Loucy (cell line): Measurements from ENCODE around the gene HBM.

Source experiments
- H2AFZ ChIP-seq: fragments of 200-600 bp; sonication (generic); 2 replicates; pipeline ENCODE4 v1.6.0; 2016; ENCODE audit warnings: antibody characterized with exemption, mild to moderate bottlenecking, low read length, moderate library complexity
- H3F3A ChIP-seq: fragments of 200-600 bp; 2 replicates; pipeline ENCODE4 v1.6.0; 2016; ENCODE audit warnings: antibody characterized with exemption, low read depth, mild to moderate bottlenecking
- H3K27me3 ChIP-seq: fragments of 200-600 bp; sonication (generic); 2 replicates; pipeline ENCODE4 v1.6.1; 2014; ENCODE audit warnings: low read length, mild to moderate bottlenecking; ENCODE audit not compliant: insufficient read depth, poor library complexity, severe bottlenecking
- H3K36me3 ChIP-seq: fragments of 200-600 bp; sonication (generic); 2 replicates; pipeline ENCODE4 v1.6.1; 2016; ENCODE audit warnings: low read length; ENCODE audit not compliant: insufficient read depth
- H3K4me1 ChIP-seq: fragments of 200-600 bp; sonication (generic); 2 replicates; pipeline ENCODE4 v1.5.1; 2014; ENCODE audit warnings: low read length, mild to moderate bottlenecking; ENCODE audit not compliant: insufficient read depth, poor library complexity, severe bottlenecking
- H3K4me2 ChIP-seq: fragments of 200-600 bp; sonication (generic); 2 replicates; pipeline ENCODE4 v1.6.0; 2014; ENCODE audit warnings: antibody characterized with exemption, low read length, low read depth, mild to moderate bottlenecking; ENCODE audit not compliant: poor library complexity, severe bottlenecking
- H3K4me3 ChIP-seq: fragments of 200-600 bp; sonication (generic); 2 replicates; pipeline ENCODE4 v1.5.1; 2014; ENCODE audit warnings: low read length, mild to moderate bottlenecking, mixed read lengths; ENCODE audit not compliant: poor library complexity, severe bottlenecking
- H3K79me2 ChIP-seq: fragments of 200-600 bp; sonication (generic); 2 replicates; pipeline ENCODE4 v1.6.1; 2014; ENCODE audit warnings: low read length; ENCODE audit not compliant: insufficient read depth
- H3K9ac ChIP-seq: fragments of 200-600 bp; sonication (generic); 2 replicates; pipeline ENCODE4 v1.6.0; 2014; ENCODE audit warnings: mild to moderate bottlenecking, low read depth, low read length, moderate library complexity; ENCODE audit not compliant: poor library complexity, severe bottlenecking
- H3K9me2 ChIP-seq: fragments of 200-600 bp; sonication (generic); replicated peaks from 2 replicates; pipeline ENCODE4 v1.6.1; 2016; ENCODE audit warnings: low read depth, low read length, mixed read lengths
- H3K9me3 ChIP-seq: fragments of 200-600 bp; sonication (generic); 2 replicates; pipeline ENCODE4 v1.6.1; 2014; ENCODE audit warnings: mild to moderate bottlenecking, antibody characterized with exemption, low read length, low read depth; ENCODE audit not compliant: insufficient read depth
- H4K20me1 ChIP-seq: fragments of 200-600 bp; sonication (generic); 2 replicates; pipeline ENCODE4 v1.6.0; 2014; ENCODE audit warnings: antibody characterized with exemption, low read length, mild to moderate bottlenecking; ENCODE audit not compliant: insufficient read depth, poor library complexity, severe bottlenecking
- CTCF ChIP-seq: fragments of 200-600 bp; sonication (generic); conservative IDR thresholded peaks from 2 replicates; pipeline ENCODE4 v1.5.1; 2014; ENCODE audit warnings: mild to moderate bottlenecking, antibody characterized with exemption, low read length
- EZH2phosphoT487 ChIP-seq: fragments of 200-600 bp; IDR thresholded peaks from 2 replicates; pipeline ENCODE4 v1.6.1; 2018; ENCODE audit warnings: antibody characterized with exemption, mild to moderate bottlenecking, moderate library complexity, borderline replicate concordance

Gene HBM

GRCh38 chr16:177394-177822, 11.6 kb downstream of the HBM start:
- H3K9me3 ChIP-seq: no peaks in the 10 kb centered on the region
- H3K79me2 ChIP-seq: no peaks in the 10 kb centered on the region
- H3K9me2 ChIP-seq: no peaks in the 10 kb centered on the region
- H3K4me2 ChIP-seq: no peak overlapping the region
- H3F3A ChIP-seq: no peaks in the 10 kb centered on the region
- no peak overlapping the region for H2AFZ ChIP-seq
- H3K4me1 ChIP-seq: peaks cover 4% of the 10 kb centered on the region
- H3K4me3 ChIP-seq: no peak overlapping the region
- no peaks in the 10 kb centered on the region for H4K20me1 ChIP-seq
- TF ChIP-seq EZH2phosphoT487 (no peak), CTCF (no peak)
- H3K9ac ChIP-seq: no peak overlapping the region
- H3K36me3 ChIP-seq: no peaks in the 10 kb centered on the region
- no peaks in the 10 kb centered on the region for H3K27me3 ChIP-seq

GRCh38 chr16:177981-178667, 12.3 kb downstream of the HBM start:
- no peaks in the 10 kb centered on the region for H3K79me2 ChIP-seq
- no peaks in the 10 kb centered on the region for H3K36me3 ChIP-seq
- TF ChIP-seq EZH2phosphoT487 (no peak), CTCF (no peak)
- peaks cover 4% of the 10 kb centered on the region for H3K4me1 ChIP-seq
- H2AFZ ChIP-seq: no peak overlapping the region
- H3K9me2 ChIP-seq: no peaks in the 10 kb centered on the region
- H3F3A ChIP-seq: no peaks in the 10 kb centered on the region
- no peaks in the 10 kb centered on the region for H3K9me3 ChIP-seq
- H3K27me3 ChIP-seq: no peaks in the 10 kb centered on the region
- no peak overlapping the region for H3K4me2 ChIP-seq
- no peak overlapping the region for H3K9ac ChIP-seq
- no peaks in the 10 kb centered on the region for H4K20me1 ChIP-seq
- no peak overlapping the region for H3K4me3 ChIP-seq

DNA sequence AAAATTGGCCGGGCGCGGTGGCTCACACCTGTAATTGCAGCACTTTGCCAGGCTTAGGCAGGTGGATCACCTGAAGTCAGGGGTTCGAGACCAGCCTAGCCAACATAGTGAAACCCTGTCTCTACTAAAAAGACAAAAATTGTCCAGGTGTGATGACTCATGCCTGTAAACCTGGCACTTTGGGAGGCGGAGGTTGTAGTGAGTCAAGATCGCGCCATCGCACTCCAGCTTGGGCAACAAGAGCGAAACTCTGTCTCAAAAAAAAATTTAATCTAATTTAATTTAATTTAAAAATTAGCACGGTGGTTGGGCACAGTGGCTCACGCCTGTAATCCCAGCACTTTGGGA, 12.9 kb downstream of the HBM start:
- H3K4me3 ChIP-seq: no peak overlapping the region
- H4K20me1 ChIP-seq: no peaks in the 10 kb centered on the region
- TF ChIP-seq CTCF (no peak), EZH2phosphoT487 (no peak)
- H3K9me2 ChIP-seq: no peaks in the 10 kb centered on the region
- no peak overlapping the region for H3K9ac ChIP-seq
- no peak overlapping the region for H2AFZ ChIP-seq
- H3K4me1 ChIP-seq: peaks cover 4% of the 10 kb centered on the region
- H3K9me3 ChIP-seq: no peaks in the 10 kb centered on the region
- H3K4me2 ChIP-seq: no peak overlapping the region
- no peaks in the 10 kb centered on the region for H3F3A ChIP-seq
- H3K36me3 ChIP-seq: no peaks in the 10 kb centered on the region
- no peaks in the 10 kb centered on the region for H3K27me3 ChIP-seq
- no peaks in the 10 kb centered on the region for H3K79me2 ChIP-seq
